HG02973 (cell line): ENCODE results near the gene GAS7.

Experiments used
- ATAC-seq: cut with Tn5 transposase; IDR thresholded peaks from one replicate; pipeline ENCODE4 v1.9.1; 2021; ENCODE audit warnings: moderate library complexity; ENCODE audit not compliant: unreplicated experiment

The GAS7 gene

DNA sequence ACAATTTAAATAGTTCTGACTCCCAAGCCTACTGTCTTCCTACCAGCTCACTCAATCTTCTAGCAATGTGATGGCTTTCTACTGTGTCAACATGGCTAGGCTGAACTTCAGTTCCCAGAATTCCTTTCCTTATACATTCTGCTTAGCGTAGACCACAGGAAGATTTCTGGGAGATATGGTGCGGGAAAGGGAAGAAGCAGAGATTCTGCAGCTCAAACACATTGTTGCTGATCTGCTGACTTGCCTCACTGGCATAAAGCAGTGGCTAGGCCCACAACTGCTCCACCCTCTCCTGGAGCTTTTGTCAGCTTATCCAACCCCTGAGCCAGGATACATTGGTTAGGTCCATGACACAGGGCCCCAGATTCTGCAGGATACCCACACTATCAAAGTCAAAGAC, 58.8 kb downstream of the GAS7 start:
- no peak for ATAC-seq

DNA sequence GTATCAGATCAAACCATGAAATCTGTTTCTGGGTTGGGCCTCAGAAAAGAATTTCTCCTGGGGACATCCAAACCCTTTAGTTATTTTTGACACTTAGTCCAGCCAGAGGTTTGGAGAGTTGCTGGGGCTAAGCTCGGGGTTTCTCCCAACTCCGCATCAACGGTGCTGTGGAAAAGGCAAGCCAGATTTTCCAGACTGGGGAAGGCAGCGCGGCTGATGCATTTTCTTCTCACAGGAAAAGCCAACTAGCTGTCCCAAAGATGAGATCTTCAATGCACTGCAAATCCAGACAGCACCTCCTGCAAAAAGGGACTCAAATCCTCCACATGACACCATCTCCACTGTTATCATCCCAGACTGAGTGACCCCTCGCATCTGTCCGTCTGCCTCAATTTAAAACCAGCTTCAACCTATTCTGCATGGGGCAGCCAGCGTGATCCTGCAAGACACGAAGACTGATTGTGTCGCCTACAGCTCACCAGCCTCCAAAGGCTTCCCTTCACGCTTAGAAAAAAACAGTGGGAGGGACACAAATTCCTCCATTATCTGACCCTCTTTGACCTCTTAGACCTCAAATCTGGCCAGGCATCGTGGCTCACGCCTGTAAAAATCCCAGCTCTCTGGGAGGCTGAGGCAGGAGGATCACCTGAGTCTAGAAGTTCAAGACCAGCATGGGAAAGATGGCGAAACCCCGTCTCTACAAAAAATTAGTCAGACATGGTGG, 62.0 kb downstream of the GAS7 start:
- no peak for ATAC-seq

DNA sequence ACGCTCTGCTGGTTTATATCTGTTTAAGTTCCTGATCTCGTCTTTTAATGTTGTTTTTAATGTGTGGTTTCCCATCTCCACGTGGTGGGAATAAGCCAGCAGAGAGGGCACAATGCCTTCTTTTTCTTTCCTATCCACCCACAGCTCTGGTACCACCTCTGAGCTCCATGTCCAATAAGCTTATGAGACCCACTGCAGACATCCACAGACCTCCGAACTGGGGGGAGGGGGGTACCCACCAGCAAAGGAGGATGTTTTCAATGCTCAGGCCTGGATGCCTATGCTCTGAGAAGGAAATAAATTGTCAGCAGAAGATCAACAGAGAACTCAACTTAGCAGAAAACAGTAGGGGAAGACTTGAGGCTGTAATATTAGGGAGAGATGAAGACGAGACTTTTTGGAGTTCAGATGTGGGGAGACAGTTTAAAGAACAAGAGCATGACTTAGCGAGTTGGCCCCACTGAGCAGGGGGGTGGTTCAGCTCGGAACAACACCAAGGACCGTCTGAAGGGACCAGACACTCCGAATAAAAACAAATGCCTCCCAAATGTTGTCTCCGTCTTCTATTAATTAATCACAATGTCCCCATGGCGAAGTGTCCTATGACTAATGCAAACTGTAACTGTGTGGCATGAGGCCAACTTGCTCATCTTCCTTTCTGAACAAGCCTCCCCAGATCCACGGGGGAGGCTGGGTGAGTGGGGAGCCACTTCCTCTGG, 62.7 kb downstream of the GAS7 start:
- ATAC-seq: no peak

DNA sequence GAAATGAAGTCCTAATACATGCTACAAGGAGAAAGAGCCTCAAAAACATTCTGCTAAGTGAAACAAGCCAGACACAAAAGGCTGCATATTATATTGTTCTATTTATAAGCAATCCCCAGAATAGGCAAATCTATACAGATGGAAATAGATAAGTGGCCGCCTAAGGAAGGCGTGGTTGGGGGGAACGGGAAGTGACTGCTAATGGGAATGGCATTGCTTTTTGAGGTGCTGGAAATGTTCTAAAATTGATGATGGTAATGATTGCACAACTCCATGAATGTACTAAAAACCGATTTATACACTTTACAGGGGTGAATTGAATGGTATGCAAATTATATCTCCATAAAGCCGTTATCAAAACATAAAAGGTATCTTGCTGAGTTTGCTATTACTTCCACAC, 67.7 kb downstream of the GAS7 start:
- ATAC-seq: no peak

- ATAC-seq: no peak
Observed at GRCh38 chr17:10130263-10130662, 68.1 kb downstream of the GAS7 start.

DNA sequence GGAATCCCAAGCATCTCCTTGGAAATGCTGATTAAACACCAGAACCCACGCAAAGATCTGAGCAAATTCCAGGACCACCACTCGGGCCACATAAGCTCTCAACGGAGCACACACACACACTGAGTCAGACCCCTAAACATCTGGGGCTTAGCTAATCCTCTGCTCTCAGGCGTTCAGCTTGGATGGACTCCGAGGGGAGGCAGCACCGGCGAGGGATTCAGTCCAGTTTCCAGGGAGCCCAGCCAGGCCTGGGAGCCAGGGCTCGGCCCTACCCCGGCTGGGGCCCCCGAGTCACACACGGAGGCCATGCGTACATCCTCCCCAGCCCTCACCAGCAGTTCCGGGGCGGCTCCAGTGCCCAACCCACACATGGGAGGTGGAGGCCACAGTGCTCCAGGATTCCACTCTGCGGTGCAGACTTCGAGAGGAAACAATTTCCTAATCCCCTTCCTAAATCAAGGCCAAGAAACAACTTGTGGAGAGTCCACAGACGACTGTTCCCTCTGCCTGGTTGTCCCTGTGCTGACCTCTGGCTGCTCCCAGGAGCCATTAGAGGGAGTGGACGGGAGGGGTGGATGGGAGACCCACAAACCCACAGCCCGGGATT, 70.5 kb downstream of the GAS7 start:
- no peak for ATAC-seq

- ATAC-seq: no peak
Observed at GRCh38 chr17:10126616-10127501, 71.5 kb downstream of the GAS7 start.

- no peak for ATAC-seq
Observed at GRCh38 chr17:10126276-10126615, 72.2 kb downstream of the GAS7 start.

DNA sequence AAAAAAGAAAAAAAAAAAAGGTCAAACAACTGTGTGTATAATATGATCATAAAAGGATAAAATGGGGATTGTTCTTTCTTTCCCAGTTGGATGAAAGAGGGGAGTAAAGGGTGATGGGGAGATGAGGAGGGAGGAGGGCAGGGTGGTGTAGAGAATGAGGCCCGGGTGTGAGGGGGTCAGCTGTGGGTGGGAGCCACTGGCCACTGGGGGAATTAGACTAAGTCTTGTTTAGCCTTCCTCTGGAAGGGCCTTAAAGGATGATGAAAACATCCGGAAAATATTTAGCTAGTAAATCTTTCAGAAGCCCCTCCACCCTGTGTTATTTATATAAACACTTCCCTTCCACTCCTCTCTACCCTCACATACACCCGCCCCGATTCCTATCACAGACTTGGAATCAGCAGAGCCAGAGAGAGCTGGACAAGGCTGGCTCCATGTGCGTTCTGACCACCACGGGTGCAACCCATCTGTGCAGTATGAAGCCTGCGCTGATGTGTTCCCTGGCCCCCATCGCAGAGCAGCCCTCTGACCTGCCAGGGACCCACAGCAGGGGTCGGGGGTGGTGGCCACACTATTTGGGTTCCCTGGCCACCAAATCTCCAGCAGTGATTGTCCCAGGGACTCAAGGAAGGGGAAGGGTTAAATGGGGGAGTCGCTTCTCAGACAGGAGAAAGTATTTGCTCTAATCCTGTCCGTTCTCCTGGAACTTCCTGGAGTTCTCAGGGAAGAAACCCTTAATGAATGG, 72.7 kb downstream of the GAS7 start:
- no peak for ATAC-seq

- ATAC-seq: no peak
Observed at GRCh38 chr17:10123093-10123492, 75.3 kb downstream of the GAS7 start.

DNA sequence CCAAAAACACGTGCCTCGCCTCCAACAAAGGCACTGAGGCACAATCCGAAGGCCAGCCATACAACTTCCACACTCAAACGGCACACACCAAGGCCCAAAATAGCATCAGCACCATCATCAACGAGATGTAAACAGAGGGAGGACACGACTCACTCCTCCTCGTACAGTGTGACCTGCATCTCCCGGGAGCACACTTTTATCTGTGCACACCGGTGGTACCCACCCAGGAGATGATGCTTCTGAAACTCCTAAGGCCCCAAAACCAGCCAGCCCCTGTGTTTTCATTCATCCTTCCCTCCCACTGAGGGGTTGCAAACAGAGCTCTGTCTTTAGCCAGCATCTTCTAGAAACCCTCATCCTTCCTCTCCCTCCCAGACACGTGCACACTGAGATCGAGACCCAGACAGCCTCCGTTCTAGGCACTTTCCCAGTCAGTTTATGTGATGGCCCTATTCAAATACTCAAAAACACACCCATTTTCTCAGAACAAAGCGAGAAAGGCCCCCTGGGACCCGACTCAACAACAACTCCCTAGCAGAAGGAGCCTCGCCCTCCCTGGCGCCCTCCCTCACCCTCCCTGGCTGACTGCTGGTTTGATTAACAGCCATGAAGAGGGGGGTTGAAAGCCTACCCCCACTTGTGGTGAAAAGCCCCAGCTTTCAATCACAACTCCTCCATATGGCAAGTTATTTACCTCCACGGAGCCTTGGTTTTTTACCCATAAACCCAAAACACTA, 76.3 kb downstream of the GAS7 start:
- no peak for ATAC-seq

DNA sequence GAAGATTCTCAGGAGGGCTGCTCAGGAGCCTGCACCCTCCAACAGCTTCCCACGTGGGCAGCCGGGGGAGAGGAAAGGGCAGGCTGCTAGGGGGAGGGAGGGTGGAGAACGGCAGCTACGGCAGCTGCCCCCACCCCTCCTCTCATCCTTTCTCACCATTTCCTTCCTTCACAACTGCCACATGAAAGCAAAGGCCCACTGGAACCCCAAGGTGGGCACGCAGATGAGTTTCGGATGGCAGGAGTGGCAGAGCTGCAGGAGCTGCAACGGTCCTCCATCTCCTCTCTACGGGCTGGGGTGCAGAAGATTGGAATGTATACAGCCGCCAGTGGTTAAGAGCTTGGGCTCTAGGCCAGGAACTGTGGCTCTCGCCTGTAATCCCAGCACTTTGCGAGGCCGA, 77.7 kb downstream of the GAS7 start:
- no peak for ATAC-seq

DNA sequence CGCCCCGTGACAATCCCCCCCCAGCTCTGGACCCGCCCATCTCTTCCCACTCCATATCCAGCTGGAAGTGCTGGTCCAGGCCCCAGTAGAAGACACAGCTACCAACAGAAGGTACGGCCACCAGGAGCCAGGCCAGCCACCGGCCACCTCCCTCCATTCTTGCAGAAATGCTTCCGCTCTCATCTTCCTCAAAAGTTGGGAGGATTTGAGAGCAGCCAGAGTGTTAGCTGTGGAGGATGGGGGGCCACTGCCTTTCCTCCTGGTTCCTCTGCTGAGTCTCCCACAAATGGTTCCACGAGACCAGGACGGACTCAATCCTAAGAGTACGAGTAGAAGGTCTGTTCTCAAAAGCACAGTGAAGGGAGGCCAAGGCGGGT, 78.3 kb downstream of the GAS7 start:
- ATAC-seq: no peak

DNA sequence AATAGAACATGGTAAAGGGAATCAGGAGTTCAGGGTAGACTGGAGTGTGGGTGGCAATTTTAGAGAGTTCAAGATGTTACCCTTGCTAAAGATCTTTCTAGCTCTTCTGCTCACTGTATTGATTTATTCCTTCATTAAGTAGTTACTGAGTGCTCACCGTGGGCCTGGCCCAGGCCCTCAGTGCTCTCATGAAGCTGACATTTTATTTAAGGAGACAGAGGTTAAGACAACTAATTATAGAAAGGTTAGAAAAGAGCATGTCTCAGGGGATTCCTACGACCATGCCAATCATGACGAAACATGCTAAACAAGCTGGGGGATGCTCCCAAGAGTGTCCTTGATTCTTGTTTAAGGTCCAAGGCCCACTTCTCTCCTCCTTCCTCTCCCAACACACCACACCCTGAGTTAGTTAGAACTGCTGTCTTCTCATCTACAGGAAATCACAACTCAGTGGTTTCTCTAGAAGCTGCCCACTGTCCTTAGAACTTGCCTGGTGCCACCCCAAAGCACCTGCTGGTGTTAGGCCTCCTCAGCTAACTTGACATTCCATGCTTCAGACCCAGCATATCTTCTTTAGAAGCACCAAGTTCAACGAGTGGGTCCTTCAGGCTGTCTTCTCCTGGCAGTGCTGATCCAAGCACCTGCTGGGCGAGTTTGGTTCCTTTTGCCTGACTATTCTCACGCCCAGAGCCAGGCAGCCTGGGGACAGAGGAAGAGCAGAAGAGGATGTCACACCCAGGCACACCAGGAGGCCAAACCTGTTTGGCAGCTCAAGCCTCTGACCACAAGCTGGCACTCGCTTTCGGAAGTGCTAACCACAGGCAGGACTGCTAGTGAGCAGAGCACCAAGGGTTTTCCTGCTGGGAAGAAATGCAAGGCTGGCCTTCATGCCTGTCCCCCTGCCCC, 79.0 kb downstream of the GAS7 start:
- no peak for ATAC-seq

- no peak for ATAC-seq
Observed at GRCh38 chr17:10118788-10119130, 79.6 kb downstream of the GAS7 start.

GRCh38 chr17:10117581-10118001, 80.8 kb downstream of the GAS7 start:
- ATAC-seq: no peak

DNA sequence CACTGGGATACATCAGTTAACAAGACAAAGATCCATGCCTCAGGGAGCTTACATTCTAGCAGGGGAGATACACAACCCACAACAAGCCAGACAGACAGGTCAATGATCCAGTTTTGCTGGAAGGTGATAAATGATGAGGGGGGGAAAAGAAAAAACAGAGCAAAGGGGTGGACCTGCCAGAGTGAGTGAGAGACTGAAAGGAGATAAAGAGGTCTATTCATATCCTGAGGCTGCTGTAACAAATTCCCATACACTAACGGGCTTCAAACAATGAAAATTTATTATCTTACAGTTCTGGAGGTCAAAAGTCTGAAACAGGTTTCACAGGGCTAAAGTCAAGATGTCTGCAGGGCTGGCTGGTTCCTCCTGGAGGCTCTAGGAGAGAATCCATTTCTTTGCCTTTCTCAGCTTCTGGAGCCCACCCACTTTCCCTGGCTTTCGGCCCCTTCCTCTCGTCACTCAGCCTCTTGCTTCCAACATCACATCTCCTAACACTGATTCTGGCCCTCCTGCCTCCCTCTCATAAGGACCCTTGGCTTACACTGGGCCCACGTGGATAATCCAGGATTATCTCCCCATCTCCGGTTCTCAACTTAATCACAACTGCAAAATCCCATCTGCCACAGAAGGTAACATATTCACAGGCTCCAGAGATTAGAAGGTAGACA, 81.5 kb downstream of the GAS7 start:
- ATAC-seq: no peak

GRCh38 chr17:10116267-10116666, 82.1 kb downstream of the GAS7 start:
- no peak for ATAC-seq

DNA sequence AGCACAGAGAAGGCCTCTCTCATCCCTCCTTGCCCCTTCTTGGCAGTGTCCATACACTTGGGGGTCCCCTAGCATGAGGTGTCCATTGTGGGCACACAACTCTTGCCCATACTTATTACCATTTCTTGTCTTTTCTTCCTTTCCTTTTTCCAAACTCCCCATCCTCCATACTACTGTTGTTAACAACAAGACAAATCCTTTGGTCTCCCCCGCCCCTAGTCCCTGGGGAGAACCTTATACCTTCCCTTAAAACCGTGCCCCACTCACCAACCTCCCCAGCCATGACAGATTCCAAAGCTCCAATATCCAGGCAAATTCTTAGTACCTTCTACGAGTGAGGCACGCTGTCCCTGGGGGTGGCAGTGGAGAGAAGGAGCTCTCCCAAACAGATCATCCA, 82.9 kb downstream of the GAS7 start:
- ATAC-seq: no peak
